H1 (cell line): ENCODE results near the gene GABRR2. TPM values are rescaled to one million over a fixed set of nuclear protein-coding genes. Genes with fewer than 3 reads are reported as not detected.

Experiments used
- CTCF ChIA-PET: fragments of 300-600 bp; sonication (Branson Sonifier 250); formaldehyde crosslinking; loops from one replicate; lab custom pipeline; 2021; ENCODE audit not compliant: partially characterized antibody; lab: Charles Lee
- POLR2A ChIA-PET: fragments of 300-600 bp; sonication (Branson Sonifier 250); formaldehyde crosslinking; loops from one replicate; lab custom pipeline; 2021; ENCODE audit warnings: inconsistent platforms; ENCODE audit not compliant: partially characterized antibody; lab: Charles Lee
- DNase-seq, 2 experiments: peaks; one replicate each; pipeline versions ENCODE4 v3.0.0 to v3.0.0-alpha.2; 2010 to 2022; ENCODE audit warnings: low spot score in 2 of 2, low read depth in 1 of 2, mixed read lengths in 1 of 2
- FAIRE-seq: peaks from 2 replicates; lab custom pipeline; 2011; peaks lifted over from hg19 to GRCh38; lab: Jason Lieb, UNC
- H2AFZ ChIP-seq: 2 replicates; pipeline ENCODE4 v1.8.1; 2012; ENCODE audit warnings: low read length, inconsistent platforms
- H2AK5ac ChIP-seq: 2 replicates; pipeline ENCODE4 v1.6.1; 2013; ENCODE audit warnings: low read depth, low read length
- H2BK120ac ChIP-seq: replicated peaks from 2 replicates; pipeline ENCODE3; 2013; ENCODE audit warnings: low read depth, low read length, inconsistent platforms
- H2BK12ac ChIP-seq: 2 replicates; pipeline ENCODE4 v1.6.1; 2013; ENCODE audit warnings: low read depth, low read length
- H2BK15ac ChIP-seq: 2 replicates; pipeline ENCODE4 v1.6.1; 2013; ENCODE audit warnings: low read length
- H2BK20ac ChIP-seq: 2 replicates; pipeline ENCODE4 v1.6.1; 2013; ENCODE audit warnings: low read length
- H2BK5ac ChIP-seq: 2 replicates; pipeline ENCODE4 v1.6.1; 2013; ENCODE audit warnings: low read depth, low read length
- H3K14ac ChIP-seq: 2 replicates; pipeline ENCODE4 v1.6.1; 2013; ENCODE audit warnings: inconsistent platforms; ENCODE audit not compliant: insufficient read length
- H3K18ac ChIP-seq: 2 replicates; pipeline ENCODE4 v1.6.1; 2013; ENCODE audit warnings: low read length; ENCODE audit errors: extremely low read depth
- H3K23ac ChIP-seq: 2 replicates; pipeline ENCODE4 v1.6.1; 2013; ENCODE audit warnings: inconsistent platforms; ENCODE audit not compliant: insufficient read length
- H3K23me2 ChIP-seq: 2 replicates; pipeline ENCODE4 v1.6.1; 2013; ENCODE audit warnings: low read depth, low read length
- H3K27ac ChIP-seq: 2 replicates; pipeline ENCODE4 v1.6.1; 2011; ENCODE audit warnings: low read depth, low read length, inconsistent platforms
- H3K27me3 ChIP-seq, 4 experiments: replicated peaks in 1 of 4; 1 replicate in 1 of 4; 2 replicates in 3 of 4; pipeline versions ENCODE4 v1.6.1 to v1.8.1; 2011 to 2013; ENCODE audit warnings: low read length in 3 of 4, mild to moderate bottlenecking in 3 of 4, inconsistent platforms in 2 of 4, mixed read lengths in 2 of 4, moderate library complexity in 1 of 4; ENCODE audit not compliant: control insufficient read depth in 3 of 4, insufficient read depth in 3 of 4; ENCODE audit errors: extremely low read depth in 1 of 4
- H3K36me3 ChIP-seq, 4 experiments: 2 replicates each; pipeline versions ENCODE4 v1.6.1 to v1.8.1; 2011 to 2013; ENCODE audit warnings: mild to moderate bottlenecking in 4 of 4, low read length in 3 of 4, moderate library complexity in 2 of 4, control low read depth in 1 of 4, inconsistent platforms in 1 of 4; ENCODE audit not compliant: insufficient read depth in 4 of 4, control insufficient read depth in 2 of 4
- H3K4ac ChIP-seq: replicated peaks from 2 replicates; pipeline ENCODE3; 2013; ENCODE audit warnings: low read length, low read depth, mixed read lengths, inconsistent platforms; ENCODE audit not compliant: insufficient read length
- H3K4me1 ChIP-seq, 4 experiments: replicated peaks in 1 of 4; 1 replicate in 1 of 4; 2 replicates in 3 of 4; pipeline versions ENCODE4 v1.6.1 to v1.8.1; 2011 to 2013; ENCODE audit warnings: low read length in 3 of 4, inconsistent platforms in 2 of 4, mixed read lengths in 1 of 4; ENCODE audit not compliant: insufficient read depth in 4 of 4, control insufficient read depth in 3 of 4
- H3K4me2 ChIP-seq, 2 experiments: 2 replicates each; pipeline versions ENCODE4 v1.6.1 to v1.8.1; 2011 to 2013; ENCODE audit warnings: low read depth in 2 of 2, low read length in 2 of 2, control low read depth in 1 of 2, inconsistent platforms in 1 of 2, mild to moderate bottlenecking in 1 of 2; ENCODE audit not compliant: insufficient read depth in 1 of 2
- H3K4me3 ChIP-seq, 4 experiments: fragments of 200-600, 300-600 bp in 1 of 4; sonication (generic), shearing (Covaris generic), sonication (Bioruptor Twin) in 1 of 4; 2 replicates each; pipeline versions ENCODE4 v1.5.1 to v1.8.1; 2011 to 2016; ENCODE audit warnings: low read length in 4 of 4, low read depth in 3 of 4, control low read depth in 2 of 4, inconsistent platforms in 2 of 4, mild to moderate bottlenecking in 2 of 4, mixed read lengths in 1 of 4, moderate library complexity in 1 of 4; ENCODE audit not compliant: insufficient read depth in 2 of 4; ENCODE audit errors: extremely low read depth in 1 of 4
- H3K56ac ChIP-seq: replicated peaks from 2 replicates; pipeline ENCODE3; 2013; ENCODE audit warnings: low read depth, mild to moderate bottlenecking, mixed read lengths, low read length, inconsistent platforms; ENCODE audit not compliant: insufficient read length
- H3K79me1 ChIP-seq: 2 replicates; pipeline ENCODE4 v1.6.1; 2013; ENCODE audit warnings: low read depth, low read length, control low read depth
- H3K79me2 ChIP-seq, 2 experiments: 2 replicates each; pipeline versions ENCODE4 v1.6.1 to v1.8.1; 2012 to 2013; ENCODE audit warnings: low read length in 2 of 2, mild to moderate bottlenecking in 2 of 2, inconsistent platforms in 1 of 2; ENCODE audit not compliant: insufficient read depth in 2 of 2, control insufficient read depth in 1 of 2
- H3K9ac ChIP-seq, 4 experiments: replicated peaks in 1 of 4; 1 replicate in 1 of 4; 2 replicates in 3 of 4; pipeline versions ENCODE4 v1.6.1 to v1.8.1; 2011 to 2013; ENCODE audit warnings: low read depth in 3 of 4, low read length in 3 of 4, control low read depth in 2 of 4, mild to moderate bottlenecking in 2 of 4, moderate library complexity in 2 of 4, inconsistent platforms in 1 of 4; ENCODE audit errors: extremely low read depth in 1 of 4
- H3K9me3 ChIP-seq, 2 experiments: 2 replicates each; pipeline versions ENCODE4 v1.6.1 to v1.8.1; 2012 to 2013; ENCODE audit warnings: mild to moderate bottlenecking in 2 of 2, moderate library complexity in 2 of 2, control low read depth in 1 of 2, inconsistent platforms in 1 of 2, low read depth in 1 of 2, low read length in 1 of 2, mixed read lengths in 1 of 2; ENCODE audit not compliant: insufficient read depth in 2 of 2
- H4K20me1 ChIP-seq, 2 experiments: replicated peaks in 1 of 2; 2 replicates each; pipeline versions ENCODE3 to v1.8.1; 2011 to 2013; ENCODE audit warnings: inconsistent platforms in 2 of 2, low read length in 2 of 2, mild to moderate bottlenecking in 1 of 2; ENCODE audit not compliant: insufficient read depth in 2 of 2, control insufficient read depth in 1 of 2
- H4K5ac ChIP-seq: 2 replicates; pipeline ENCODE4 v1.6.1; 2013; ENCODE audit warnings: low read length, low read depth, mixed read lengths, inconsistent platforms; ENCODE audit not compliant: insufficient read length
- H4K8ac ChIP-seq: 2 replicates; pipeline ENCODE4 v1.8.0; 2013; ENCODE audit warnings: mild to moderate bottlenecking, moderate library complexity, low read length, inconsistent platforms; ENCODE audit not compliant: insufficient read depth; ENCODE audit errors: extremely low read depth
- H4K91ac ChIP-seq: replicated peaks from 2 replicates; pipeline ENCODE3; 2013; ENCODE audit warnings: low read length, mixed read lengths, inconsistent platforms; ENCODE audit not compliant: insufficient read length
- CHD1 ChIP-seq: IDR thresholded peaks from 2 replicates; pipeline ENCODE4 v1.6.1; 2012; ENCODE audit warnings: low read depth, low read length, improper control_type of control experiment
- RBBP5 ChIP-seq: IDR thresholded peaks from 2 replicates; pipeline ENCODE4 v1.7.1; 2012; ENCODE audit warnings: low read depth, mild to moderate bottlenecking, inconsistent platforms, low read length, moderate library complexity, borderline replicate concordance
- SP2 ChIP-seq: IDR thresholded peaks from 2 replicates; pipeline ENCODE4 v1.6.1; 2012; ENCODE audit warnings: mild to moderate bottlenecking, low read length, inconsistent platforms
- WGBS, 2 experiments: shearing (Covaris generic) in 1 of 2; methylation state at CpG; one replicate each; pipeline versions ENCODE4 v1.1.6 to v1.1.7; 2013 to 2015; ENCODE audit warnings: low lambda C conversion rate in 2 of 2, mixed read lengths in 2 of 2, inconsistent platforms in 1 of 2, low coverage in 1 of 2, missing lambda C conversion rate in 1 of 2; ENCODE audit not compliant: insufficient replicate concordance in 2 of 2, insufficient coverage in 1 of 2, insufficient read length in 1 of 2; ENCODE audit errors: extremely low coverage in 1 of 2, missing lambda C conversion rate in 1 of 2; 5-methylcytosine and 5-hydroxymethylcytosine counted together
- polyA plus RNA-seq, 7 experiments: library from polyadenylated mRNA; depleted of rRNA in 3 of 7; stranded (reverse) in 5 of 7; unstranded in 2 of 7; fragments of >200 nt in 5 of 7; fragments of 200-250 nt in 2 of 7; gene quantifications; 1 replicate in 5 of 7; 2 replicates in 1 of 7; 4 replicates in 1 of 7; pipeline versions ENCODE4 v1.2.1 to v1.2.3, GENCODE V29; 2011 to 2013; ENCODE audit warnings: missing spikeins in 2 of 7, mixed read lengths in 2 of 7
- total RNA-seq: library from RNA; stranded (reverse); fragmentation: NEBNext Ultra II Directional; extraction: Animal tissue kit (Norgen Biotek cat#: 25700); gene quantifications from 2 replicates; pipeline ENCODE4 v1.2.1, GENCODE V29; 2021

Gene GABRR2
- total and polyA plus RNA-seq, 2 of the 8 experiments (the other 6 are each of a cell fraction or from before 2014, with no cell fraction given): not detected

GRCh38 chr6:89273816-89274215 is 41.3 kb downstream of the GABRR2 start:
- WGBS, 2 experiments: 97% methylated on average over 3 of the region's 3 CpGs; no CpG with 5 or more reads in 1 of the 2 experiments
- CTCF ChIA-PET: interaction anchor here (7.0 kb wide), 1 partner anchor 9 kb away, joined by 57 read pairs; no protein-coding TSS in a partner anchor

More at GRCh38 chr6:89273816-89274215, 41.3 kb downstream of the GABRR2 start:
- H2BK15ac ChIP-seq: no peak overlapping the region
- TF ChIP-seq SP2 (no peak), RBBP5 (no peak), CHD1 (no peak)
- TF ChIP-seq, all 59 proteins: peak for 0
- DNase-seq (no peak), FAIRE-seq (no peak)
- Histone ChIP-seq H2BK20ac (no peak overlapping the region), H3K79me2 (no peaks in the 10 kb centered on the region), H3K36me3 (no peaks in the 10 kb centered on the region), H3K23me2 (no peaks in the 10 kb centered on the region), H3K9ac (no peak overlapping the region), H3K9me3 (no peaks in the 10 kb centered on the region), H3K4ac (no peak overlapping the region), H3K79me1 (no peaks in the 10 kb centered on the region), H2BK5ac (no peak overlapping the region), H3K4me1 (no peaks in the 10 kb centered on the region), H2BK12ac (no peak overlapping the region), H4K91ac (no peak overlapping the region), H4K20me1 (no peaks in the 10 kb centered on the region), H3K18ac (no peak overlapping the region), H3K14ac (no peak overlapping the region), H2AFZ (no peak overlapping the region), H3K23ac (no peak overlapping the region), H4K5ac (no peak overlapping the region), H3K56ac (no peak overlapping the region), H4K8ac (no peak overlapping the region), H2BK120ac (no peak overlapping the region), H3K4me3 (no peak overlapping the region), H3K4me2 (no peak overlapping the region), H3K27ac (no peak overlapping the region), H2AK5ac (no peak overlapping the region), H3K27me3 (no peaks in the 10 kb centered on the region)
- POLR2A ChIA-PET: no interaction called here
